Activated CD4-positive, CD25-positive, alpha-beta regulatory T cell (primary cell): ENCODE measurements around the gene FLNC.

Experiments used
- DNase-seq, 4 experiments: peaks; one replicate each; lab custom pipeline; 2025; lab: John Stamatoyannopoulos, UW

FLNC gene

GRCh38 chr7:128830231-128831177, at the start of gene FLNC:
Gene FLNC, plus strand, starts transcription at chr7:128830406. Its CDS starts 232 bp downstream, at chr7:128830638.
- no peak for DNase-seq

- no peak for DNase-seq
Observed at GRCh38 chr7:128781126-128781525, 49.1 kb upstream of the FLNC start.

- DNase-seq = no peak
Observed at GRCh38 chr7:128781851-128782250, 48.4 kb upstream of the FLNC start.

- DNase-seq = no peak
Observed at GRCh38 chr7:128783143-128783861, 46.9 kb upstream of the FLNC start.

GRCh38 chr7:128785738-128786137, 44.5 kb upstream of the FLNC start:
- no peak for DNase-seq

GRCh38 chr7:128788446-128789412, 41.5 kb upstream of the FLNC start:
- no peak for DNase-seq

GRCh38 chr7:128790315-128791041, 39.7 kb upstream of the FLNC start:
- DNase-seq = no peak

- DNase-seq = peak; percentile 32 to 72 (median 58)
Observed at GRCh38 chr7:128791121-128791971, 38.9 kb upstream of the FLNC start, which contains the start of gene CCDC136. Gene CCDC136, plus strand, starts transcription at chr7:128791968. Its CDS starts 444 bp downstream, at chr7:128792412.

GRCh38 chr7:128791972-128792327, 38.3 kb upstream of the FLNC start:
- no peak for DNase-seq

GRCh38 chr7:128792471-128793180, 37.6 kb upstream of the FLNC start:
- DNase-seq = no peak

- no peak for DNase-seq
Observed at GRCh38 chr7:128793181-128793547, 37.0 kb upstream of the FLNC start.

GRCh38 chr7:128794020-128794419, 36.2 kb upstream of the FLNC start:
- no peak for DNase-seq

- DNase-seq = no peak
Observed at GRCh38 chr7:128794436-128794835, 35.8 kb upstream of the FLNC start.

- no peak for DNase-seq
Observed at GRCh38 chr7:128795129-128795528, 35.1 kb upstream of the FLNC start.

GRCh38 chr7:128796327-128796726, 33.9 kb upstream of the FLNC start:
- DNase-seq = no peak

GRCh38 chr7:128799451-128799850, 30.8 kb upstream of the FLNC start:
- DNase-seq = no peak

GRCh38 chr7:128800567-128800966, 29.6 kb upstream of the FLNC start:
- DNase-seq = no peak

- no peak for DNase-seq
Observed at GRCh38 chr7:128801003-128801402, 29.2 kb upstream of the FLNC start.

- no peak for DNase-seq
Observed at GRCh38 chr7:128801667-128802418, 28.4 kb upstream of the FLNC start.
